NCI-H1436 treated with DMSO at 0.1 percent for 48 hours (cell line): ENCODE results near the gene CXCL17.
"Not testable (repeated sequence)": the region's sequence is repeated elsewhere in the genome, so short reads cannot be mapped to it uniquely, and the experiment has no call there.

Experiments
- DNase-seq: peaks from one replicate; lab custom pipeline; 2025; lab: John Stamatoyannopoulos, UW

The CXCL17 gene

GRCh38 chr19:42465827-42466280 is 23.1 kb upstream of the CXCL17 start:
- DNase-seq = no peak

DNA sequence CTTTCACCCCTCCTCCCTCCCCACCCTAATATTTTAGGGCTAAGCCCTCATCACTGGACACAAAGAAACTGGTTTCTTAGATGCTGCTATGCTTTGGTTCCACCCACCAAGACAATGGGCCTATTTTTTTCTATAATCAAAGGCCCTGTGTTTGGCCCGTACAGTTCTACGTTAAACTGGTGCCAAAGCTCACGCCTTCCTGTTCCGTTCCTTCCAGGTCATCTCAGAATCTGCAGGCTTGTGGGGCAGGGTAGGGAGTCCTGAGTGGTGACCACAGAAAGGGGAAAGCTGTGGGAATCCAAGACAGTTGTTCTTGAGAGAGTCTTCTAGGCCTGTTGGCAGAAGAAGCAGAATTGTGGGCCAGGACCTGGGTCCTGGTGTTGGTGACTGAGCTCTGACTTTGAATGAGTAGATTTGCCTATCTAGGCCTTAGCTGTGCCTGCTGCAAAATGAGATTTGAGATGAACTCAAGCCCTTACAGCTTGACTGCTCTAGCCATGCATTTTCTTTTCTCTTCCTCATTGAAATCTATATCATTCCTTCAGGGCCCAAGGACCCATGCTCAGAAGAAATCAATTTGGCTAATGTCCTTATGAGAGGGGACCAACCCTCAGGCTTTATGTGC is 19.1 kb upstream of the CXCL17 start:
- no peak for DNase-seq

GRCh38 chr19:42461231-42461630 is 18.5 kb upstream of the CXCL17 start:
- not testable (repeated sequence) for DNase-seq

GRCh38 chr19:42459926-42460325 is 17.2 kb upstream of the CXCL17 start:
- DNase-seq = no peak

DNA sequence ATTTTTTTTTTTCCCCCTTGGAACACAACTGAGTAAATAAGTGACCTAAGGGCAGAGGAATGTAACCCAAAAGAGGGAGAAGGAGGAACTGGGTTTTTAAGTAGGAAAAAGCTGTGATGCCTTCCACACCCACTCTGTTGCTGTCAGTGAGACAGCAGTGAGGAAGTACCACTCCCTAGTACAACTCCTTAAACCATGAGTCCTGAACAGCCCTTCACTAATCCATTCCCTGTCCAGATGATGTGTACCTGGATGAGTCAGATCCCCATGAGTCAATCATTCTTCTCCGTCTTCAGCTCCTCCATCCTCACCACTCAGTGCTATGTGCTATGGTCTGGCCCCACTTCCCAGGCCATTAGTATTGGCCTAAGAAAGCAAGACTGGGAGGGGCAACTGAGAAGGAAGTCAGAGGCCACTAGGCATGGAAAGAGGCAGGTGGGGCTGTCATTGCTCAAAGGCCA is 12.9 kb upstream of the CXCL17 start:
- no peak for DNase-seq

DNA sequence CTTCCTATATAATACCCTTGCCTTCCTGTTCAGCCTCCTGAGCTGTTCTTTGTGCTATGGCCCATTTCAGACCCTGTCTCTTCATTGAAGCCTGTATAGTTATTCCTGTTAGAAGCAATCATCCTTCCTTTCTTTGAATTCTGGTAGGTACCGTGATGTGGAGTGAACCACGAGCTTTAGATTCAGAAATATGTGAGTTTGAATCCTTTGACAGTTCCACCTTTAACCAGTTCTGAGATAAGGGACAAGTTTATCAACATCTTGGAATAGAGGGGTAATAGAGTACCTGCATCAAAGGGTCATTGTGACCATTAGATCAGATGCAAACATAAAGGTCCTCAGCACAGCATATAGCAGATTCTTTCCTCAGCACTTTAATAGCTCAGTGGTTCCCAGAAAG is 12.3 kb upstream of the CXCL17 start:
- DNase-seq = no peak

DNA sequence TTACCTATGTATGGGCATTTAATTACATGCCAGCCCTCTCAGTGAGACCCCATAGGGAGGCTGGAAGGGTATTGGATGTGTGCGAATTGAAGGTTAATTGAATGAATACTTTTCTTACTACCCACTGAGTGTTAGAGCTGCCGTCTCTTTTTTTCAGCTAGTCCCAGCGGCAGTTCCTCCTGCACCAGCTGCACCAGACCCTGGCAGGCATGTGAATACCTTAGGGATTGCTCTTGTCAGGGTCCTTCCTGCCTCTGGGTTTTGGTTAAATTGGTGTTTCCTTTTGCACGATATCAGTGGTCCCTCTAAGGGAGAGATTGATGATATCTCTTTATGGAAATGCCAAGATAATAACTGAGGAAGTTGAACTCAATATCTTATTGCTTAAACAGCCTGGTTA is 9.8 kb upstream of the CXCL17 start:
- DNase-seq = no peak

- peak; percentile 25 for DNase-seq
Observed at GRCh38 chr19:42450314-42450934, 7.7 kb upstream of the CXCL17 start.

GRCh38 chr19:42448306-42448705 is 5.6 kb upstream of the CXCL17 start:
- DNase-seq = not testable (repeated sequence)

DNA sequence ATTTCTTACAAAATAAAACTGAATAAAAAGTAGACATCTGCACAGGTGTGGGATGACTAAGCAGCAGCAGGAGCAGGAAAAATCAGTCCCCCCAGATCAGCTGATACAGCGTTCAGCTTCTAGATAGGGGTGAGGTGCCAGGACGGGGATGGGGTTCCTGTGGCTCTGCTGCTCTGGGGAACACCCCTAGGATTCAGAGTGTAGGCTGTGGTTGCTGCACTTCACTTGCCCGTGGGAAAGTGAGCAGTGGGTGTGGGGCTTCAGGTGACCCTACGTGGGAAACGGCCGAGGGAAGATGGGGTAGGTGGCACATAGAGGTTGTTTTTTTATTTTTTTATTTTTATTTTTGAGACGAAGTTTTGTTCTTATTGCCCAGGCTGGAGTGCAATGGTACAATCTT is 3.2 kb upstream of the CXCL17 start:
- no peak for DNase-seq

DNA sequence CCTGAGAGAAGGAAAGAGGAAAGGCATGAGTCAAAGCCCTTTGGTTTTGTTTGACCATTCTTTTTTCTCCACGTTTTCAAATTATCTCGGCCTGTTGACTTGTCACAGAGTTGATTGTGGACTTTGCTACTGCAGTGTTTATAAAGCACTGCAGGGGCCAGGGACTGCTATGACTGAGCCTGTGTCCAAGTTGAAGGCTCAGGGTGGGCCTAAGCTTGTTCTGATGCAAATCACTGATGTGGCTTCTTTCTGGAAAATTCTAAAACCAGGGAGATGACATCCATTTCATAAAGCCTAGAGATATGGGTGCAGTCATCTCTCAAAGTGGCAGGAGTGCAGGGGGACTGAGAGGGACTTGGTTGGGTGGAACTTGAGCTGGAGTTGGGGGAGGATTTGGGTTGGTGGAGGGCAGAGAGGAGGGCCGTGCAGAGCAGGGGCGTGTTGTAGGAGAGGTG is 1.2 kb upstream of the CXCL17 start:
- DNase-seq = no peak

- no peak for DNase-seq
Observed at GRCh38 chr19:42441049-42441445, 1.7 kb downstream of the CXCL17 start.

DNA sequence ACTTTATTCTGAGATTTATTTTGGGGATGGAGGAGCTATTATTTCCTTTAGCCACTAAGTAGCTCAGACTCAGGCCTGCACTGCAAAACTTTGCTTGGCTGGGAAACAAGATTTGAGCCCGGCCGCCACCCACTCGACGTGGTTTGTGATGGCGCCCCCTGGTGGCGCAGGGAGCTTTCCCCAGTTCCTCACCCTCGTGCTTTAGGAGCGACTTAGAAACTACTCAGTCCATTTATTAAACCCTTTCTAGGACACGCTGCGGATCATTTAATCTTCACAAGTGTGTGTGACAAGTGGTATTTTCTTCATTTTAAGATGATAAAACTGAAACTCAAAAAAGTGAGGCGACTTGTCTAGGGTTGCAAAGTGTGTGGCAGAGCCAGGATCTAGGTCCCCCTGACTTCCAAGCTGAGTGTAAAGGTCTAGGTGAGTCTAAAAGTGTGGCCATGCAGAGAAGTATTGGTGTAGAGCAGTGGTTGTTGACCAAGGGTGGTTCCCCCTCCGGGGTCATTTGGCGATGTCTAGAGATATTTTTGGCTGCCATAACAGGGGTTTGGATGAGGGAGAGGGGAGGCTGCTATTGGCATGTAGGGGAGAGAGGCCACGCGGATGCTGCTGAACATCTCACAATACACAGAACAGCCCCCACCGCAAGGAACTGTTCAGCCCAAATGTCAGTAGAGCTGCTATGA is 2.2 kb downstream of the CXCL17 start:
- no peak for DNase-seq

DNA sequence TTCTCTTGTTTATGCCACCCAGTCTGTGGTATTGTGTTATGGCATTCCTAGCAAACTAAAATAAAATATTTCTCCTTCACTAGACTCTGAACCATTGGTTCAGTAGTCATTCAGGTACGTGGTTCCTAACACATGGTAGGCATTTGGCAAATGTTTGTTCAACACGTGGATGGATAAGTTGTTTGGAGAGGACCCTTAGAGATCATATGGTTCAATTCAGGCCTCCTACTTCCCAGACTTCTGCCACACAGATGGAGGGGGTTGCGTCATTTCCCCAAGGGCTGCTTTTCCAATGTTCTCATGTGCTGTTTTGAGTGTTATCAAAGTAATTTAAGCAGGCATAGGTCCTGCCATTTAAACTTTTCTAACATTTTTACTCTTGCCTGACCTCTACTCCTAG is 6.7 kb downstream of the CXCL17 start:
- no peak for DNase-seq

DNA sequence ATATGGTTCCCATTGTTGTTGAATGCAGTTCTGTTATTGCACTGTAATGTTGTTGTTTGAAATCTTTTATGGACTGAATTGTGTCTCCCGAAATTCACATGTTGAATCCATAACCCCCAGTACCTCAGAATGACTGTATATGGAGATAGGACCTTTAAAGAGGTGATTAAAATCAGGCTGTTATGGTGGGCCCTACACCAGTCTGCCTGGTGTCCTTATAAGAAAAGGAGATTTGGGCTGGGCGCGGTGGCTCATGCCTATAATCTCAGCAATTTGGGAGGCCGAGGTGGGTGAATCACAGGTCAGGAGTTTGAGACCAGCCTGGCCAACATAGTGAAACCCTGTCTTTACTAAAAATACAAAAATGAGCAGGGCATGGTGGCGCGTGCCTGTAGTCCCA is 7.4 kb downstream of the CXCL17 start:
- DNase-seq = no peak

DNA sequence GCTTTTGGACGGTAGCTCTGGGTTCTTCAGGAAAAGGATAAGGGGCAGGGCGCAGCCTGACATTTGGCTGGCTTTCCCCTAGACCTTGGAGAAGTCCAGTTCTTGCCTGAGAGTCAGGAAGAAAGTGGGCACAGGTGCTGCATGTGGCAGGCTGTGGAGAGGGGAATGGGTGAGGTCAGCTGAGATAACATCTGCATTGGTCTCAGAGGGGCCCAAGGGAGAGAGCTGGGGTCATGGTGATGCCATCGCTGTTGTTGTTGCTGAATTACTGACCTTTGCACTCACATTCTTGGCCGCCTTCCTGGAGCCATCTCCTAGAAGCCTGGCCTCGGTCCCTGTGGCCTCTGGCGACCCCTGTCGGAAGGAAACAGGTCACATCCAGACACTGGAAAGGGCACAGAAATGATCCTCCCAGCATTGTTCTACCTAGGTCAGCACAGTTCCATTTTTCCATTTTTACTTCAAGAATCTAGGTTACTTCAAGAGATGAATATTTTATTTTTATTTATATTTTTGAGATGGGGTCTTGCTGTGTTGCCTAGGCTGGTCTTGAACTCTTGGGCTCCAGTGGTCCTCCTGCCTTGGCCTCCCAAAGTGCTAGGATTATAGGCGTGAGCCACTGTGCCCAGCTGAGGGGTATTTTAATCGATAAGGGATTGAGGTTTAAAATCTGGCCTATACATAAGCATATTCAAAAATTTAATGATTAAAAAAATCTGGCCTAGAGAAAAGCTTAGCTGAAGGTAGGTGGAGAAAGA is 9.1 kb downstream of the CXCL17 start:
- no peak for DNase-seq

DNA sequence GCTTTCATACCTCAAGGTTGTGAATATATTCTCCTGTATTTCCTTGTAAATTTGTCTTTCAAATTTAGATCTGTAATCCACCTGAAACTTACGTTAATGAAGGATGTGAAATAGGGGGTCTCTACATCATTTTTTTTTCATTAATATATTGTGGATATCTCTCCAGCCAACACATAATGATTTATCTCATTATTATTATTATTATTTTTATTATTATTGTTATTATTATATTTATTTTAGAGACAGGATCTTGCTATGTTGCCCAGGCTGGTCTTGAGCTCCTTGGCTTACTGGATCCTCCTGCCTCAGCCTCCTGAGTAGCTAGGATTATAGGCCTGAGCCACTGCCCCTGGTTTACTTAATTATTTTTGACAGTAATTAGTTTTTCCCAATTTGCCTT is 11.3 kb downstream of the CXCL17 start:
- DNase-seq = no peak

- DNase-seq = no peak
Observed at GRCh38 chr19:42428676-42429075, 14.1 kb downstream of the CXCL17 start.

GRCh38 chr19:42427313-42427712 is 15.4 kb downstream of the CXCL17 start, which contains the start of gene LIPE:
TSS of gene LIPE (minus strand) at chr19:42427388. CDS start at chr19:42427149, 239 bp downstream.
- no peak for DNase-seq

- DNase-seq = no peak
Observed at GRCh38 chr19:42426643-42427042, 16.1 kb downstream of the CXCL17 start.

GRCh38 chr19:42424712-42425131 is 18.0 kb downstream of the CXCL17 start:
- DNase-seq = no peak

DNA sequence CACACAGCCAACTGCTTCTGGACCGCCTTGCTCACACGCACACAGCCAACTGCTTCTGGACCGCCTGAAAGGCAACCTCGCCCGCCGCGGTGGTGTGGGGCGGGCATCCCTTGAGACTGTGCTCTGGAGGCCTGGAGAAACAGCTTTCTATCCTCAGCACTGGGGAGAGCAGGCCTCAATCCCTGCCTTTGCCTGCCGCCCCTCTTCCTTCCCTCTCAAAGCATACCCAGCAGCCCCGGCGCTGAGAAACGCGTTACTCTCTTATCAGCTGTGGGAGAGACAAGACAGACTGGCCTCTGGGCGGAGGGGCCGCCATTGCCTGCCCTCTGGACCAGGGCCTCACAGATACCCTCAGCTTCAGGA is 18.4 kb downstream of the CXCL17 start:
- no peak for DNase-seq
